HG03097 (cell line): ENCODE results near the gene FLT3LG.
A peak's percentile ranks its signal among the peaks of the same experiment; 100 is the strongest.
"Not testable (repeated sequence)": the region's sequence is repeated elsewhere in the genome, so short reads cannot be mapped to it uniquely, and the experiment has no call there.

Experiments used
- ATAC-seq: cut with Tn5 transposase; IDR thresholded peaks from one replicate; pipeline ENCODE4 v1.9.1; 2021; ENCODE audit not compliant: unreplicated experiment, low FRiP score

Gene FLT3LG

DNA sequence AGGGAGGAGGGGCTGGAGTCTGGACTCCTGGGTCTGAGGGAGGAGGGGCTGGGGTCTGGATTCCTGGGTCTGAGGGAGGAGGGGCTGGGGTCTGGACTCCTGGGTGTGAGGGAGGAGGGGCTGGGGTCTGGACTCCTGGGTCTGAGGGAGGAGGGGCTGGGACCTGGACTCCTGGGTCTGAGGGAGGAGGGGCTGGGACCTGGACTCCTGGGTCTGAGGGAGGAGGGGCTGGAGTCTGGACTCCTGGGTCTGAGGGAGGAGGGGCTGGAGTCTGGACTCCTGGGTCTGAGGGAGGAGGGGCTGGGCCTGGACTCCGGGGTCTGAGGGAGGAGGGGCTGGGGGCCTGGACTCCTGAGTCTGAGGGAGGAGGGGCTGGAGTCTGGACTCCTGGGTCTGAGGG is 12.9 kb upstream of the FLT3LG start:
- ATAC-seq, result not testable (repeated sequence)

DNA sequence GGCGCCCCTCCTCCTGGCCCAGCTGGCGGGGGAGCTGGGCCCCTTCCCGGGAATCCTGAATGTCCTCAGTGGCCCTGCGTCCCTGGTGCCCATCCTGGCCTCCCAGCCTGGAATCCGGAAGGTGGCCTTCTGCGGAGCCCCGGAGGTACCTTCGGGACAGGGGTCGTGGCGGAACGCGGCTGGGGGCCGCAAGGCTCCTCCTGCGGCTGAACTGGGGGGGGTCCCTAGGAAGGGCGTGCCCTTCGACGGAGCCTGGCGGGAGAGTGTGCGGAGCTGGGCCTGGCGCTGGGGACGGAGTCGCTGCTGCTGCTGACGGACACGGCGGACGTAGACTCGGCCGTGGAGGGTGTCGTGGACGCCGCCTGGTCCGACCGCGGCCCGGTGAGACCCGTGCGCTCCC is 12.4 kb upstream of the FLT3LG start:
- no peak for ATAC-seq

DNA sequence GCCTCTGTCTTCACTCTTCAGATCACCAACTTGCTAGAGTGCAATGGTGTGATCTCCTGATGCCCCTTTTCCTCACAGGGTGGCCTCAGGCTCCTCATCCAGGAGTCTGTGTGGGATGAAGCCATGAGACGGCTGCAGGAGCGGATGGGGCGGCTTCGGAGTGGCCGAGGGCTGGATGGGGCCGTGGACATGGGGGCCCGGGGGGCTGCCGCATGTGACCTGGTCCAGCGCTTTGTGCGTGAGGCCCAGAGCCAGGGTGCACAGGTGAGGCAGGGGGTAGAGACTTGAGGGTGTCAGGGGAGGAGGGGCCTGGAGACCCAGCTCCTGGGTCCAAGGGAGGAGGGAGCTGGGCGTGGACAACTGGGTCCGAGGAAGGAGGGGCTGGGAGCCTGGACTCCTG is 11.5 kb upstream of the FLT3LG start:
- ATAC-seq, result no peak

DNA sequence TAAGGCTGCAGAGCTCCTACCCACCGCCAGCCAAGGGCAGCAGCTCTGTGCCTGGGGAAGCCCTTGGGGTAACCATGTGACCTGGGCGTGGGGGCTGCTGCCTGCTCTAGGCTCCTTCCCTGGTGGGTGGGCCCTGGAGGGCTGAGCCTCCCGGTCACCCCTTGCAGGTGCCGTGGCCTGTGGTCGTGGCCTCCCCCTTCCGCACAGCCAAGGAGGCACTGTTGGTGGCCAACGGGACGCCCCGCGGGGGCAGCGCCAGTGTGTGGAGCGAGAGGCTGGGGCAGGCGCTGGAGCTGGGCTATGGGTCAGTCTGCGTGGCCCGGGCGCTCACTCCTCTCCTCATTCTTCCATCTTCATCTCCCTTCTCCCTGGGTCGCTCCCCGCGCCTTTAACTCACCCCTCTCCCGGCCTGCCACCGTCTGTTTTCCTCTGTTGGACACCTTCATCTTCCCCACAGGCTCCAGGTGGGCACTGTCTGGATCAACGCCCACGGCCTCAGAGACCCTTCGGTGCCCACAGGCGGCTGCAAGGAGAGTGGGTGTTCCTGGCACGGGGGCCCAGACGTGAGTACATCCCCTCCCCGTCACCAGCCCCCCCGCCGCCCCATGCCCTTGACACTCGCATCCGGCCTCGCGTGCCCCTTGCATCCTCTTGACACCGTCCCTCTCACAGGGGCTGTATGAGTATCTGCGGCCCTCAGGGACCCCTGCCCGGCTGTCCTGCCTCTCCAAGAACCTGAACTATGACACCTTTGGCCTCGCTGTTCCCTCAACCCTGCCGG is 9.9 kb upstream of the FLT3LG start:
- ATAC-seq, result no peak

DNA sequence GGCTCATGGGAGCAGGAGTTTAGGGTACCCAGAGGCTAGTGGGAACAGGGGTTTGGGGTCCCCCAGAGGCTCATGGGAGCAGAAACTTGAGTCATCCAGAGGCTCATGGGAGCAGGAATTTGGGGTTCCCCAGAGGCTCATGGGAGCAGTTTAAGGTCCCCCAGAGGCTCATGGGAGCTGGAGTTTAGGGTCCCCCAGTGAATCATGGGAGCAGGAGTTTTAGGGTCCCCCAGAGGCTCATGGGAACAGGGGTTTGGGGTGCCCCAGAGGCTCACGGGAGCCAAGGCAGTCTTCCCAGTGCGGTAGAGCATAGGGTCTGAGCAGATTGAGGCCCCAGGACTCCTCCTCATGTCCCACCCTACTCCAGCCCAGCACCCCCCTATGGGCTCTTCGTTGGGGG is 8.6 kb upstream of the FLT3LG start:
- no peak for ATAC-seq

DNA sequence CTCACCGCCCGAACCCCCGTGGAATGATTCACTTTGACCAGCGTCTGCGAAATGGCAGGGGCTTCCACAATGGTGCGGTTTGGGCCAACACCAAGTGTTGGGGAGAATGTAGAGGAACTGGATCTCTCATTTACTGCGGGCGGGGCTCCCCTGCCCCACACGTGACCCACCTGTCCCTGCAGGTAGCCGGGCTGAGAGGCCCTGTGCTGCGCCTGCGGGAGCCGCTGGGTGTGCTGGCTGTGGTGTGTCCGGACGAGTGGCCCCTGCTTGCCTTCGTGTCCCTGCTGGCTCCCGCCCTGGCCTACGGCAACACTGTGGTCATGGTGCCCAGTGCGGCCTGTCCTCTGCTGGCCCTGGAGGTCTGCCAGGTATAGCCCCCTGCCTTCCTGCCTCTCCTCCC is 5.8 kb upstream of the FLT3LG start:
- no peak for ATAC-seq

DNA sequence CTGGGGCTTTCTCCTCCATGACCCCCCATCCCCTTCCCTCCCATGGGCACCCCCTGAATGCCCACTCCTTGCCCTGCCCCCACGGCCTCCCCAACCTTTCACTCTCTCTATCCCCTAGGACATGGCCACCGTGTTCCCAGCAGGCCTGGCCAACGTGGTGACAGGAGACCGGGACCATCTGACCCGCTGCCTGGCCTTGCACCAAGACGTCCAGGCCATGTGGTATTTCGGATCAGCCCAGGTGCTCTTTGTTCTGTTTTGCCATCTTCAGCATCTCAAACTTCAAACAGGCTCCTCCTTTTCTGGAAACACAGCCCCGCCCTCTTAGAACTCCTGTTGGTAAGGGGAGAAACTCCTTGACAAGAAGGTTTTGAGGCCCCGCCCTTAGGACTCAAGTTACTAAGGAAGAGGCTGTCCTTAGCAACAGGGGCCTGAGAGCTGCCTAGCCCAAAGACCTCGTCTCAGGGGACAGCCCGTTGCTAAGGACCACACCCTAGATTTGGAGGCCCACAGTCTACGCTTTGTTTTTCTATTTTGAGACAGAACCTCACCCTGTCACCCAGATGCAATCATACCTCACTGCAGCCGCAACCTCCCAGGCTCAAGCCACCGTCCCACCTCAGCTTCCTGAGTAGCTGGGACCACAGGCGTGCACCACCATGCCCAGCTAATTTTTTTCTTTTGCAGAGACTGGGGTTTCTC is 5.1 kb upstream of the FLT3LG start:
- ATAC-seq, result peak; percentile 54

DNA sequence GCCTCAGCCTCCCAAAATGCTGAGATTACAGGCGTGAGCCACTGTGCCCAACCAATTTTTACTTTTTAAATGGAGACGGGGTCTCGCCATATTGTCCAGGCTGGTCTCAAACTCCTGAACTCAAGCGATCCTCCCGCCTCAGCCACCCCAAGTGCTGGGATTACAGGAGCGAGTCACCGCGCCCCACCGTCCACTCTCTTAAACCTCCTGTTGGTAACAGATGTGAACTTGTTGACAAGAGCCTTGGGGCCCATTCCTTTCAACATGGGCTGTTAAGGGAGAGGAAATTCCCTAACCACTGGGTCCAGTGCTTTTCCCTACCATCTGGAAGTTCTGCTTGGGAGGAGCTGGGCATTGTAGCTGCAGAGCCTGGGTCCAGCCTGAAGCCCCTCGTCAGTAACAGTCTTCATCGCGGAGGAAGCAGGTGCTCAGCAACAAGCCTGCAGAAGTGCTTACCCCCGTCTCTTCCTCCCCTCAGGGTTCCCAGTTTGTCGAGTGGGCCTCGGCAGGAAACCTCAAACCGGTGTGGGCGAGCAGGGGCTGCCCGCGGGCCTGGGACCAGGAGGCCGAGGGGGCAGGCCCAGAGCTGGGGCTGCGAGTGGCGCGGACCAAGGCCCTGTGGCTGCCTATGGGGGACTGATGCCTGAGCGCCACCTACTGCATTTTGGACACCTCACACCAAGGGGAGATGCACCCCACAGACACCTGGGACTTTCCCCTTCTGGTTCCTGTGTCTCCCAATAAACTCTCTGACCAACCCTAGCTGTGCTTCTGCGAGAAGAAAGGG is 4.0 kb upstream of the FLT3LG start:
- ATAC-seq, result peak; percentile 43

DNA sequence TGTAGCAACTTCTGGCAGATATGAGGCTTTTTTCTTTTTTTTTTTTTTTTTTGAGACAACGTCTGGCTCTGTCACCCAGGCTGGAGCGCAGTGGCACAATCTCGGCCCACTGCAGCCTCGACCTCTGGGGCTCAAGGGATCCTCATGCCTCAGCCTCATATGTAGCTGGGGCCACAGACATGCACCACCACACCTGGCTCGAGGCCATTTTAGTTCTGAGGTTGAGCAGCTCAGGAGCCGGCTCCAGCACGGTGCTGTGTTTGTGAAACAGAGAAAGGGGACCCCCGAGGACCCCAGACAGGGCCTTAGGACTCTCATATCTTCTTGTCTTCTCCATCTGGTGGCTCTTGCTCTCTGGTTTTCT is 3.4 kb upstream of the FLT3LG start:
- ATAC-seq, result no peak

DNA sequence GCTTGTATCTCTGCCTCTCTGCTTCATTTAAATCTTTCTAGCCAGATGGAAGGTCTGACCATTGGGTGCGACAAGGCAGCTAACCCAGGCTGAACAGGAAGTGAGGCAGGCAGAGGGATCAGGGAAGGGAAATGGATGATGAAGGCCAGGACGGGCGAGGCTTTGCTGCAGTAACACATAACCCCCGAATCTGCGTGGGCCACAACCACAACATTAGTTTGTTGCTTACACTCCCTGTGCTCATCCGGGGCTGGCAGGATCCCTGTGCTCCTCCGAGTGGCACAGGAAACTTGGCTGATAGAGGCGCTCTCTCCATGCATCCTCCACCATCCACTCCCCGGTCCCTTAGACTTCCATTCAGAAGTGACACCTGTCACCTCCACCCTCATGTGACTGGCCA is 1.1 kb upstream of the FLT3LG start:
- ATAC-seq, result no peak

DNA sequence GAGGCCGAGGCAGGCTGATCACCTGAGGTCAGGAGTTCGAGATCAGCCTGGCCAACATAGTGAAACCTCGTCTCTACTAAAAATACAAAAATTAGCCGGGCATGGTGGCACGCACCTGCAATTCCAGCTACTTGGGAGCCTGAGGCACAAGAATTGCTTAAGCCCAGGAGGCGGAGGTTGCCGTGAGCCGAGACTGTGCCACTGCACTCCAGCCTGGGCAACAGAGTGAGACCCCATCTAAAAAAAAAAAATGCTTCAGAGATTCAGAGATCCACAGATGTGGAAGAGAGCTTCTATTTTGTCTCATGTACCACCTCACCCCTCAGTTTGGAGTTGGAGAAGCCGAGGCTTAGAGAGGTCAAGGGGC is 531 bp upstream of the FLT3LG start:
- not testable (repeated sequence) for ATAC-seq

DNA sequence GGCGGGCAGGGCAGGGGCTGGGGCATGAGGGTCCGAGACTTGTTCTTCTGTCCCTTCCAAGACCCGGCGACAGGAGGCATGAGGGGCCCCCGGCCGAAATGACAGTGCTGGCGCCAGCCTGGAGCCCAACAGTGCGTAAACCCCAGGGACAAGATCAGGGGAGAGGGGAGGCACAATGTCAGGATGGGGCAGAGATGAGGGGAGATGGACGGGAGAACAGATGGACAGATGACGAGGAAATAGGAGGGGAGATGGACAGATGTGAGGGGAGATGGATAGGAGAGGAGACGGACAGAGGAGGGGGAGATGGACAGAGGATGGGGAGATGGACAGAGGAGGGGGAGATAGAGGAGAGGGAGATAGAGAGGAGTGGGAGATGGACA is 518 bp downstream of the FLT3LG start:
- no peak for ATAC-seq

DNA sequence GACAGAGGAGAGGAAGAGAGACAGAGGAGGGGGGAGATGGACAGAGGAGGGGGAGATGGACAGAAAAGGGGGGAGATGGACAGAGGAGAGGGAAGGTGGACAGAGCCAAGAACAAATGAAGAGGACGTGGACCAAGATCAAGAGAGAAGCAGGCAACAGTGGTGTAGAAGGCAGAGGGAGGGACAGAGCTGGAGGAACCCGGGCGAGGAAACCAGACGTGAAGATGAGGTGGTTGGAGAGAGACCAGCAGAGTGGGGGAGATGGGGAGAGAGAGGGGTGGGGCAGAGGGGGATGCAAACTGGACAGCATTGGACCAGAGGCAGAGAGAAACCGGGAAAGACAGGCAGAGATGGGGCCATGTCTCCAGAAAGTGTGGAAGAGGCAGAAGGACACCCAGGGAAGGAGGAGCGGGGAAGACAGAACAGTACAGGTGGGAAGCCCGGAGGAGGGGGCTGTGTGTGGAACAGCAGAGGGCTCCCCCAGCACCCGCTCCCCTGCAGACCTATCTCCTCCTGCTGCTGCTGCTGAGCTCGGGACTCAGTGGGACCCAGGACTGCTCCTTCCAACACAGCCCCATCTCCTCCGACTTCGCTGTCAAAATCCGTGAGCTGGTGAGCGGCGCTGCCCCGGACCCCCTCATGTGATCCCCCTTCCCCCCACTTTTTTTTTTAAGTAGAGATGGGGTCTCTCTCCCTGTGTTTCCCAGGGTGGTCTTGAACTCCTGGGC is 1.3 kb downstream of the FLT3LG start:
- no peak for ATAC-seq

DNA sequence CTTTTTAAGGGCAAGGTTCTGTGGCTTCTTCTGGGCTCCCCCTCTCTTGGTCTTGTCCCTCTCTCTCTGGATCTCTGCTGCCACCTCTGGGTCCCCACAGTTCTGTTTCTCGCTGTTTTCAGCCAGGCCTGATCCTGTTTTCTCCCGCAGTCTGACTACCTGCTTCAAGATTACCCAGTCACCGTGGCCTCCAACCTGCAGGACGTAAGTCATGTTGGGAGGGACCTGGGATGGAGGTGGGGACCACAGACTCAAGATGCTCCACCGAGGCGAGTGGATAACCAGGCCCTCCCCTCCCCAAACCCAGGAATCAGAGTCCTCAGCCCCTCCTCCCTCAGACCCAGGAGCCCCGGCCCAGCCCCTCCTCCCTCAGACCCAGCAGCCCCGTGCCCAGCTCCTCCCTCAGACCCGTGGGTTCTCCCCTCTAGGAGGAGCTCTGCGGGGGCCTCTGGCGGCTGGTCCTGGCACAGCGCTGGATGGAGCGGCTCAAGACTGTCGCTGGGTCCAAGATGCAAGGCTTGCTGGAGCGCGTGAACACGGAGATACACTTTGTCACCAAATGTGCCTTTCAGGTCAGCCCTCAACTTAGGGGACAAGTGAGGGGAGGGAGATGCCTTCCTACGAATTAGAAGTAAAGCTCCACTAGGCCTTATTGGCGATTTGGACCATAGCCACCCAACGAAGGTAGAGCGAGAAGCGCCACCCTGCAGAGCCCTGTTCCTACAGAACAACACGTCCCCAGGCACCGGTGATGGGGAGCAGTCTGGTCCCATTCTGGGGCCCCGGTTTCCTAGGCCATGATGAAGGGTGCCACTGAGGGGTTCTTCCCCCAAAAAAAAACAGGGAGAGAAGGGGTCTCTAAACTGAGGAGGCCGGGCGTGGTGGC is 2.2 kb downstream of the FLT3LG start:
- no peak for ATAC-seq

DNA sequence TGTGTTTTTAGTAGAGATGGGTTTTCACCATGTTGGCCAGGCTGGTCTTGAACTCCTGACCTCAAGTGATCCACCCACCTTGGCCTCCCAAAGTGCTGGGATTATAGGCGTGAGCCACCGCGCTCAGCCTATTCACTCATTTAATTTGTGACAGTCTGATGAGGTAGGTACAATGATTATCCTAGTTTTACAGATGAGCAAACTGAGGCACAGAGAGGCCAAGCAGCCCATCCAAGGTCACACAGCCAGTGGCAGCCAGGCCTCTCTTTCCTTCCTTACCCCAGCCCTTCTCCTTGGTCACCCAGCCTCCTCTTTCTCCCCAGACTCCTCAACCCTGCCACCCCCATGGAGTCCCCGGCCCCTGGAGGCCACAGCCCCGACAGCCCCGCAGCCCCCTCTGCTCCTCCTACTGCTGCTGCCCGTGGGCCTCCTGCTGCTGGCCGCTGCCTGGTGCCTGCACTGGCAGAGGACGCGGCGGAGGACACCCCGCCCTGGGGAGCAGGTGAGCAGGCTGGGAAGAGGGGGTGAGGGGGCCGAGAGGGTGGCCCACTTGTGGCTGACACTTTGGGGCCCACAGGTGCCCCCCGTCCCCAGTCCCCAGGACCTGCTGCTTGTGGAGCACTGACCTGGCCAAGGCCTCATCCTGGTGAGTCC is 6.1 kb downstream of the FLT3LG start:
- no peak for ATAC-seq

DNA sequence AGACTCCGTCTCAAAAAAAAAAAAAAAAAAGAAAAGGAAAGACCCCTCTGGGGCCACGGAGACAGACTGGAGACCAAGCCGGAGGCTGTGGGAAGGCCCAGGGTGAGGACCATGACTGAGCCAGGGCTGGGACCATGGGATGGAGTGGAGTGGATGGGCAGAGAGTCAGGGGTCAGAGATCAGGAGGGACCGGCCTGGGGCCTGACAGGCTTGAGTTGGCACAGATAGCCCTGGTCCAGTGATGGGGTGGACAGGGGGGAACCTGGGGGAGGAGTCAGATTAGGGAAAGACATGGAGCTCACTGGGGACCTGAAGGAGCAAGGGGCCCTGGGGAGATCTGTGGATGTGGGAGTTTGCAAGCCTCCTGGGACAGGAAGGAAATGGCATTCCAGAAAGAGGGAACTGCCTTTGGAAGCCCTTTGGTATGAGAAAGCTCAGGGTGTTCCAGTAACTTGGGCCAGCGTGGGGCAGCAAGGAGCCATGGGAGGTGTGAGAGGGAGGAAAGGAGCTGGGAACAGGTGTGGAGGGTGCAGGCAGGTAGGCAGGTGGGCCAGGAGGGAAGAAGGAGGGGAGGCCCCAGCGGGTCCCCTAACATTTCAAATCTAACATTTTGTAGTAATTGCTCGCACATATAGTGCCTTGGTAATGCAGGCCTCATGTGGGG is 7.1 kb downstream of the FLT3LG start:
- no peak for ATAC-seq

DNA sequence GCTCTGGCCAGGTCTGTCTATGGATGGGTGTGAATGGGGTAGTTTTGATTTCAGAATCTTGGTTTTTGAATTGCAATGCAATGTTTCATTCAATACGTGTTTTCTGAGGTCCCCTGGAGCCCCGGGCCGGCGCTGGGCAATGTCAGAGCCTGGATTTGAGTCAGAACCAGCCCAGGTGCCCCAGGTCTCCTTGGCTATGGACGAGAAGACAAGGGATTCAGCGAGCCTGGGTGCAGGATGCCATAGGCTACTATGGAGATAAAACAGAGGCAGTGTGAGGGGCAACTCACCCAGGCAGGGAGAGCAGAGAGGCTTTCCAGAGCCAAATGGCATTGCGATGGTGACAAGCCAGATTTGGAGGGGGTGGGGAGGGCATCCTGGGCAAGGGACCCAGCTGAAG is 12.2 kb downstream of the FLT3LG start:
- no peak for ATAC-seq

DNA sequence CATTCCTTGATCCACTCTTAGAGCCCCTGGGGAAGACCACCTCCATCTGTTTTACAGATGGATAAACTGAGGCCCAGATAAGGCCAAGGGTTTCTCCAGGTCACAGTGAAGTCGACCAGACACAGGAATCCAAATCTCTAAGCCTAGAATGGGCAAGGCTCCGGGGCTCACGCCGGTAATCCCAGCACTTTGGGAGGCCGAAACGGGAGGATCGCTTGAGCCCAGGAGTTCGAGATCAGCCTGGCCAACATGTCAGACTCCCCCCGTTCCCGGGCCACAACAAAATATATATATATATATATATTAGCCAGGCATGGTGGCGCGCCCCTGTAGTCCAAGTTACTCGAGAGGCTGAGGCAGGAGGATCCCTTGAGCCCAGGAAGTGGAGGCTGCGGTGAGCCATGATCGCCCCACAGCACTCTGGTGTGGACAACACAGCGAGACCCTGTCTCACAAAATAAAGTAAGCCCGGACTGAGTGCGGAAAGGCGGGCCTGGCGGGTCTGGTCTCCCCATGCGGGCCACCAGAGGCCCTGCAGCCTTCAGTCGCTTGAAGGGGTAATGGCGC is 12.8 kb downstream of the FLT3LG start:
- ATAC-seq, result no peak
